ENCODE data around the gene SCMH1. TPM values are rescaled to one million over a fixed set of nuclear protein-coding genes. Genes with fewer than 3 reads are reported as not detected.

SCMH1 gene
- total and polyA plus RNA-seq, 2 experiments from 2014 or later, result 48.1 to 52.3 TPM

DNA sequence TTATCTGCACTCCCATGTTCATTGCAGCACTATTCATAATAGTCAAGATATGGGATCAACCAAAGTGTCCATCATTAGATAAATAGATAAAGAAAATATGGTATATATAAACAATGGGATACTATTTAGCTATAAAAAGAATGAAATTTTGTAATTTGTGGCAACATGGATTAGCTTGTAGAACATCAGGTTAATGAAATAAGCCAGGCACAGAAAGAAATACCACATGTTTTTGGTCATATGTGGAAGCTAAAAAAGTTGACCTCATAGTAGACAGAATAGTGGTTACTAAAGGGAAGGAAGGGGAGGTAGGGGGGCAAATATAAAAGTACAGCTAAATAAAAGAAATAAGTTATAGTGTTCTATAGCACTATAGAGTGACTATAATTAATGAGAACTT, 68.5 kb downstream of the SCMH1 start:
- Histone ChIP-seq H2AFZ (no peak overlapping the region), H3K4me3 (no peak overlapping the region), H3K36me3 (replicated peaks; ENCODE audit: insufficient read depth, low read depth) (no peaks in the 10 kb centered on the region), H4K20me1 (ENCODE audit: insufficient read depth, poor library complexity, severe bottlenecking) (no peaks in the 10 kb centered on the region), H3K79me2 (peaks cover 30% of the 10 kb centered on the region), H3K9me3 (ENCODE audit: low read depth) (no peaks in the 10 kb centered on the region), H3K9me2 (replicated peaks; ENCODE audit: insufficient read depth) (no peaks in the 10 kb centered on the region), H3K4me2 (no peak overlapping the region), H3K4me1 (ENCODE audit: insufficient read depth) (no peaks in the 10 kb centered on the region), H3K27me3 (no peaks in the 10 kb centered on the region), H3K27ac (no peak overlapping the region)
- TF ChIP-seq EZH2phosphoT487 (IDR thresholded peaks at IDR 0.05; ENCODE audit: low read depth, severe bottlenecking, unreplicated experiment) (no peak), EZH2 (IDR thresholded peaks at IDR 0.05; ENCODE audit: borderline replicate concordance) (no peak)
- TF ChIP-seq, protein P1, sequence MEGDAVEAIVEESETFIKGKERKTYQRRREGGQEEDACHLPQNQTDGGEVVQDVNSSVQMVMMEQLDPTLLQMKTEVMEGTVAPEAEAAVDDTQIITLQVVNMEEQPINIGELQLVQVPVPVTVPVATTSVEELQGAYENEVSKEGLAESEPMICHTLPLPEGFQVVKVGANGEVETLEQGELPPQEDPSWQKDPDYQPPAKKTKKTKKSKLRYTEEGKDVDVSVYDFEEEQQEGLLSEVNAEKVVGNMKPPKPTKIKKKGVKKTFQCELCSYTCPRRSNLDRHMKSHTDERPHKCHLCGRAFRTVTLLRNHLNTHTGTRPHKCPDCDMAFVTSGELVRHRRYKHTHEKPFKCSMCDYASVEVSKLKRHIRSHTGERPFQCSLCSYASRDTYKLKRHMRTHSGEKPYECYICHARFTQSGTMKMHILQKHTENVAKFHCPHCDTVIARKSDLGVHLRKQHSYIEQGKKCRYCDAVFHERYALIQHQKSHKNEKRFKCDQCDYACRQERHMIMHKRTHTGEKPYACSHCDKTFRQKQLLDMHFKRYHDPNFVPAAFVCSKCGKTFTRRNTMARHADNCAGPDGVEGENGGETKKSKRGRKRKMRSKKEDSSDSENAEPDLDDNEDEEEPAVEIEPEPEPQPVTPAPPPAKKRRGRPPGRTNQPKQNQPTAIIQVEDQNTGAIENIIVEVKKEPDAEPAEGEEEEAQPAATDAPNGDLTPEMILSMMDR (IDR thresholded peaks at IDR 0.05; ENCODE audit: poor library complexity), result no peak
- DNase-seq (ENCODE audit: low spot score), result no peak

DNA sequence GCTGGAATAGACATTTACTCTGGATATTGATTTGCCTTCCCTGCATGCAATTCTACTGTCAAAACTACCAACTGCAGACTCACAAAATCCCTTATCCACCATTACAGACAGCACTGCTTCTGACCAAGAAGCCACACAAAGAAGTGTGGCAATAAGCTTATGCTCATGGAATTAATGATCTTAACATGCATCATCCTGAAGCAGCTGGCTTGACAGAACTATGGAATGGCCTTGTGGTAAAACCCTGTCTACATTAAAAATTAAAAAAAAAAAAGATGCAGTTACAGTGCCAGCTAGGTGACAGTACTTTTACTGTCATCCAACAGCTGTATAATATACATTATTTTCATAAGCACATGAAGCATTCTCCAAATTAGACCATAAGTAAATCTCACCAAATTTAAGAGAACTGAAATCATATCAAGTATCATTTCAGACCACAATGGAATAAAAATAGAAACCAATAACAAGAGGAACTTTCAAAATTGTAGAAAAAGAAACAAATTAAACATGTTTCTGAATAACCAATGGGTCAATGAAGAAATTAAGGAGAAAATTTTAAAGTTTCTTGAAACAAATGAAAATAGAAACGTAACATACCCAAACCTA, 70.7 kb downstream of the SCMH1 start:
- no peaks in the 10 kb centered on the region for H3K4me1 ChIP-seq (ENCODE audit: insufficient read depth)
- no peak overlapping the region for H3K4me2 ChIP-seq
- peaks cover 38% of the 10 kb centered on the region for H3K79me2 ChIP-seq
- DNase-seq (ENCODE audit: low spot score), result no peak
- H3K9me2 ChIP-seq (replicated peaks; ENCODE audit: insufficient read depth), result no peaks in the 10 kb centered on the region
- no peak overlapping the region for H3K4me3 ChIP-seq
- H3K36me3 ChIP-seq (replicated peaks; ENCODE audit: insufficient read depth, low read depth), result no peaks in the 10 kb centered on the region
- H4K20me1 ChIP-seq (ENCODE audit: insufficient read depth, poor library complexity, severe bottlenecking), result no peaks in the 10 kb centered on the region
- WGBS (ENCODE audit: low lambda C conversion rate, missing lambda C conversion rate), result 52% methylated on average over 1 of the region's 1 CpG
- no peaks in the 10 kb centered on the region for H3K27me3 ChIP-seq
- TF ChIP-seq EZH2phosphoT487 (IDR thresholded peaks at IDR 0.05; ENCODE audit: low read depth, severe bottlenecking, unreplicated experiment) (no peak), EZH2 (IDR thresholded peaks at IDR 0.05; ENCODE audit: borderline replicate concordance) (no peak)
- TF ChIP-seq, protein P1 (IDR thresholded peaks at IDR 0.05; ENCODE audit: poor library complexity), result no peak
- no peak overlapping the region for H2AFZ ChIP-seq
- peaks cover 20% of the 10 kb centered on the region for H3K9me3 ChIP-seq (ENCODE audit: low read depth)
- no peak overlapping the region for H3K27ac ChIP-seq

DNA sequence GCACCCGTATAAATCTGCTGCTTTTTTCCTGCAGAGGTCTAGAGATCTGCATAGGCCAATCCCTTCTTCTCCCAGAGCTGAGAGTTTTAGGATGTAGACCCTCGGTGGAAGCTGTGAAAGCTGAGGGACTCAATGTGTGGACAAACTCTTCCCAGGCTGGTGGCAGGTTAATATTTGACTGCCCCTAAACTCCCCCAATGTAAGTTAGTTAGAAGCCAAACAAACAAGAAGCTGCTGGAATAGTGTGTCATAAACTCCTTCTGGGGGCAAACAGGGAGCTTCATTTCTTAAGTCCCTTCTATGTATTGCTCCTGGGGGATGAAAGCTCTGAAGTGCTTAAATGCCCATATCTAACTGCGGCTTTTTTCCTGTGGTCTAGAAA, 72.3 kb downstream of the SCMH1 start:
- no peaks in the 10 kb centered on the region for H3K36me3 ChIP-seq (replicated peaks; ENCODE audit: insufficient read depth, low read depth)
- H3K9me3 ChIP-seq (ENCODE audit: low read depth), result peaks cover 21% of the 10 kb centered on the region
- no peaks in the 10 kb centered on the region for H3K27me3 ChIP-seq
- H3K4me3 ChIP-seq, result no peak overlapping the region
- WGBS (ENCODE audit: low lambda C conversion rate, missing lambda C conversion rate), result 72% methylated on average over 3 of the region's 3 CpGs
- no peaks in the 10 kb centered on the region for H3K9me2 ChIP-seq (replicated peaks; ENCODE audit: insufficient read depth)
- H3K4me1 ChIP-seq (ENCODE audit: insufficient read depth), result no peaks in the 10 kb centered on the region
- no peak overlapping the region for H3K27ac ChIP-seq
- TF ChIP-seq, protein P1 (IDR thresholded peaks at IDR 0.05; ENCODE audit: poor library complexity), result no peak
- TF ChIP-seq EZH2phosphoT487 (IDR thresholded peaks at IDR 0.05; ENCODE audit: low read depth, severe bottlenecking, unreplicated experiment) (no peak), EZH2 (IDR thresholded peaks at IDR 0.05; ENCODE audit: borderline replicate concordance) (no peak)
- H2AFZ ChIP-seq, result no peak overlapping the region
- no peaks in the 10 kb centered on the region for H4K20me1 ChIP-seq (ENCODE audit: insufficient read depth, poor library complexity, severe bottlenecking)
- no peak for DNase-seq (ENCODE audit: low spot score)
- peaks cover 41% of the 10 kb centered on the region for H3K79me2 ChIP-seq
- peak overlapping the region; percentile 58 for H3K4me2 ChIP-seq

Measured in hepatocyte (in vitro differentiated cells).